ENCODE data around the gene SLC39A8. TPM values are rescaled to one million over a fixed set of nuclear protein-coding genes. Genes with fewer than 3 reads are reported as not detected.
A peak's percentile ranks its signal among the peaks of the same experiment; 100 is the strongest.

Gene SLC39A8
- total and polyA plus RNA-seq, 7 donors, result 3.2 to 44.5 (median 7.7) TPM

DNA sequence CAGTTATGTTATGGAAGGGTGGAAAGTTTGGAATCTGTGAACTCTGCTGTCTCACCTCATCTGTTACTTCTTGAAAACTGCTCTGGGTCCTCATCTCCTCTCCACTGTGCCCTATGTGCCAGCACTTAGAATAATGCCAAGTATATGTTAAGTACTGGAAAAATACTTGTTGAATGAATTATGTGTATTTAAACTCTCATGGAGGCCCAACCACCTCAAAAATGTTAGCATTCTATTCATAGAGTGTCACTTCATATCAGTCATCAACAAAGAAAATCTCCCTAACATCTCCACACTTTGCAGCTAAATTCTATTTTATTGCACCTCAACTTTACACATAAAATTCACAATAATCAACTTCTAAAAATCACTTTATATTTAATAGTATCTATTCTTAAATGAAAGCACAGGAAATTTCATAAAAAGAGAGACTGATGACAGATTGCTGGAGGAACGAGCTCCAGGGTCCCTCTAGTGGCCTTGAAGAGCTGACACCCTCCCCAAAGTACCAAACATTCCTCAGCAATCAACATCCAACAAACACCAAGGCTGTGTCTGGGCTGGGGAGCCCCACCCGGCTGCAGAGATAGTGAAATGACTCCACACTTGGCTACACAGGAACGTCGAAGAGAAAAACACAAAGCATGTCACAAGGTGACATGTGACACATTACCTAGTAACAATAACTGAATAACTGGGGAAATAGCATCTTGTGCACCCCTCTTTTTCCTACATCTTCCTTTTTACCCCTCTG, 45.8 kb downstream of the SLC39A8 start:
- Histone ChIP-seq H3K36me3 (no peaks in the 10 kb centered on the region), H3K27ac (no peak overlapping the region), H3K27me3 (no peaks in the 10 kb centered on the region), H3K9me3 (no peaks in the 10 kb centered on the region), H3K4me3 (no peak overlapping the region), H3K4me1 (no peaks in the 10 kb centered on the region)
- no peak for DNase-seq
- 6 to 25% methylated on average over 4 of the region's 4 CpGs for WGBS, 2 donors
- intact Hi-C loops (cut with DNase I), result no loop called here
- no peak for TF ChIP-seq POLR2AphosphoS5 (IDR thresholded peaks at IDR 0.05)
- TF ChIP-seq, protein P1, sequence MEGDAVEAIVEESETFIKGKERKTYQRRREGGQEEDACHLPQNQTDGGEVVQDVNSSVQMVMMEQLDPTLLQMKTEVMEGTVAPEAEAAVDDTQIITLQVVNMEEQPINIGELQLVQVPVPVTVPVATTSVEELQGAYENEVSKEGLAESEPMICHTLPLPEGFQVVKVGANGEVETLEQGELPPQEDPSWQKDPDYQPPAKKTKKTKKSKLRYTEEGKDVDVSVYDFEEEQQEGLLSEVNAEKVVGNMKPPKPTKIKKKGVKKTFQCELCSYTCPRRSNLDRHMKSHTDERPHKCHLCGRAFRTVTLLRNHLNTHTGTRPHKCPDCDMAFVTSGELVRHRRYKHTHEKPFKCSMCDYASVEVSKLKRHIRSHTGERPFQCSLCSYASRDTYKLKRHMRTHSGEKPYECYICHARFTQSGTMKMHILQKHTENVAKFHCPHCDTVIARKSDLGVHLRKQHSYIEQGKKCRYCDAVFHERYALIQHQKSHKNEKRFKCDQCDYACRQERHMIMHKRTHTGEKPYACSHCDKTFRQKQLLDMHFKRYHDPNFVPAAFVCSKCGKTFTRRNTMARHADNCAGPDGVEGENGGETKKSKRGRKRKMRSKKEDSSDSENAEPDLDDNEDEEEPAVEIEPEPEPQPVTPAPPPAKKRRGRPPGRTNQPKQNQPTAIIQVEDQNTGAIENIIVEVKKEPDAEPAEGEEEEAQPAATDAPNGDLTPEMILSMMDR (IDR thresholded peaks at IDR 0.05), result peak in 1 of 4 experiments; percentile 28

DNA sequence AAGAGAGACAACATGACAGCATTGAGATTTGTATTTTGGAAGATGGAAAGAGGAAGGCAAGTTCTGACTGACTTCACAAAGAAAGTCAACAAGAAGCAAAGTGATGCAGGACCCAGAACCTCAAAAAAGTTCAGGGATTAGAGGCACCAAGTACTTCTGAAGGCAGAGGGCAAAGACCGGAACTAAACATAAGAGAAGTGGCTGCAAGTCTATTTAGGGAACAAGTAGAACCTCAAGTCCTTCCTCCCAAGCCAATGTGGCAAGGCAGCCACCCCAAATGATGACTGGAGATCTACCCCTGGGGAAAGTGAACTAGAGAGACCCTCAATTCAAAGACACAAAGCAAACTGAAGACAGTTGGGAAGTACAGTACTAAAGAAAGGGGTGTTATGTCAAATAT, 46.6 kb downstream of the SLC39A8 start:
- no peaks in the 10 kb centered on the region for H3K9me3 ChIP-seq
- TF ChIP-seq, protein P1 (IDR thresholded peaks at IDR 0.05), result no peak
- TF ChIP-seq EP300 (IDR thresholded peaks at IDR 0.05) (no peak), POLR2AphosphoS5 (IDR thresholded peaks at IDR 0.05) (no peak), POLR2A (IDR thresholded peaks at IDR 0.05) (no peak)
- no peaks in the 10 kb centered on the region for H3K27me3 ChIP-seq
- no peak for DNase-seq
- no peak overlapping the region for H3K27ac ChIP-seq
- WGBS, 2 donors, result 69 to 91% methylated on average over 1 of the region's 1 CpG
- no peak overlapping the region for H3K4me3 ChIP-seq
- intact Hi-C loops (cut with DNase I), result no loop called here
- H3K36me3 ChIP-seq, result no peaks in the 10 kb centered on the region
- H3K4me1 ChIP-seq, result no peaks in the 10 kb centered on the region

DNA sequence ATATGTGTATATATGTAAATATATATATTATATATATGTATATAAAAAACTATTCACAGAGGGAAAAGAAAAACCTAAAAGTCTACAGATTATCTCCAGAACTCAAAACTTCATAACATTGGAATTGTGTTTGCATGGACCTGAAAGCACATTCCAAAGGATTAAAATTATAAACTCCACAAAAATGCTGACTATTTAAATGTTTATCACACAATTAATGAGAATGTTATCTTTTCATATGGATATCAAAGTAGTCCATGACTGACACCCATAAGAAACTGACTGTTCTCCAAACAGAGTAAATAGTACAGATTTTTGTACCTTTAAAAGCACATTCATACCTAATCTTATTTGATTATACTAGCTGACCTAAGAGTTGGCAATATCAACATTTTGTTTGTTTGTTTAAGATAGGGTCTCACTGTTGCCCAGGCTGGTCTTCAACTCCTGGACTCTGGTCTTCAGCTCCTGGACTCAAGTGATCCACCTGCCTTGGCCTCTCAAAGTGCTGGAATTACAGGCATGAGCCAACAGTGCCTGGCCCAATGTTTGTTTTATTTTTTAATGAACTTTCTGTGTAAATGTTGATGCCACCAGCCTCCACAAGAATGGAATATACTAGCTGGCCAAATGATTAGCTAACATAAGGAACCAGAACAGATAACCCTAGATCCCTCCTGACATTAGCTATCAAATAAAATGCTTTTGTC, 50.0 kb downstream of the SLC39A8 start:
- intact Hi-C loops (cut with DNase I), result no loop called here
- Histone ChIP-seq H3K4me1 (no peaks in the 10 kb centered on the region), H3K9me3 (no peaks in the 10 kb centered on the region), H3K36me3 (no peaks in the 10 kb centered on the region), H3K4me3 (no peak overlapping the region), H3K27ac (no peak overlapping the region), H3K27me3 (no peaks in the 10 kb centered on the region)
- TF ChIP-seq EP300 (IDR thresholded peaks at IDR 0.05) (no peak), POLR2A (IDR thresholded peaks at IDR 0.05) (no peak), POLR2AphosphoS5 (IDR thresholded peaks at IDR 0.05) (no peak)
- TF ChIP-seq, protein P1 (IDR thresholded peaks at IDR 0.05), result no peak
- DNase-seq, result no peak

DNA sequence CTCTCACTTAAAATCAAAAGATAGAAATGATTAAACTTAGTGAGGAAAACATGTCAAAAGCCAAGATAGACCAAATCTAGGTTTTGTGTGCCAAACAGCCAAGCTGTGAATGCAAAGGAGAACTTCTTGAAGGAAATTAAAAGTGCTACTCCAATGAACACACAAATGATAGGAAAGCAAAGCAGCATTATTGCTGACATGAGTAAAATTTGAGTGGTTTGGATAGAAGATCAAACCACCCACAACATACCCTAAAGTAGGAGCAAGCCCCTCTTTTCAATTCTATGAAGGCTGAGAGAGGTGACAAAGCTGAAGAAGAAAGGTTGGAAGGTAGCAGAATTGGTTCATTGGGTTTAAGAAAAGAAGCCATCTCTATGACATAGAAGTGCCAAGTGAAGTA, 56.8 kb downstream of the SLC39A8 start:
- no peak overlapping the region for H3K27ac ChIP-seq
- H3K9me3 ChIP-seq, result no peaks in the 10 kb centered on the region
- no peaks in the 10 kb centered on the region for H3K27me3 ChIP-seq
- TF ChIP-seq POLR2AphosphoS5 (IDR thresholded peaks at IDR 0.05), result no peak
- TF ChIP-seq, protein P1 (IDR thresholded peaks at IDR 0.05), result no peak
- TF ChIP-seq EP300 (IDR thresholded peaks at IDR 0.05), result no peak
- no peak for TF ChIP-seq POLR2A (IDR thresholded peaks at IDR 0.05)
- H3K4me1 ChIP-seq, result no peaks in the 10 kb centered on the region
- no peaks in the 10 kb centered on the region for H3K36me3 ChIP-seq
- intact Hi-C loops (cut with DNase I), result no loop called here
- no peak overlapping the region for H3K4me3 ChIP-seq
- DNase-seq, result no peak
